Measurements from ENCODE around the gene SDC1.

- no peak for TF ChIP-seq POLR2AphosphoS5 (IDR thresholded peaks at IDR 0.05)
- no peak for TF ChIP-seq CTCF (IDR thresholded peaks at IDR 0.05)
- TF ChIP-seq EP300 (IDR thresholded peaks at IDR 0.05): no peak
Measured at GRCh38 chr2:20203072-20203471, 21.9 kb downstream of the SDC1 start.
